CD4-positive, alpha-beta T cell treated with Interleukin-12 subunit alpha and Interleukin-12 subunit beta, for 1 hour (primary cell): Measurements from ENCODE around the gene SEMA5B.

Experiments used
- DNase-seq: peaks from one replicate; pipeline ENCODE4 v3.0.0-alpha.2; 2020

SEMA5B gene

GRCh38 chr3:123027292-123028232 is at the start of gene SEMA5B:
Gene SEMA5B (minus strand): TSS chr3:123027763. CDS start chr3:122961263, 66,500 bp downstream.
- peak; percentile 17 for DNase-seq

- no peak for DNase-seq
These were observed 49.2 kb upstream of the SEMA5B start for GRCh38 chr3:123076496-123077418.

- no peak for DNase-seq
These were observed 48.5 kb upstream of the SEMA5B start for GRCh38 chr3:123076112-123076495.

- no peak for DNase-seq
These were observed 47.8 kb upstream of the SEMA5B start for GRCh38 chr3:123075359-123075758.

- no peak for DNase-seq
These were observed 45.0 kb upstream of the SEMA5B start for GRCh38 chr3:123072564-123072963.

- no peak for DNase-seq
These were observed 44.6 kb upstream of the SEMA5B start for GRCh38 chr3:123072152-123072551.

GRCh38 chr3:123071581-123071980 is 44.0 kb upstream of the SEMA5B start:
- DNase-seq: no peak

- no peak for DNase-seq
These were observed 43.6 kb upstream of the SEMA5B start for GRCh38 chr3:123071146-123071545.

- DNase-seq: no peak
These were observed 42.9 kb upstream of the SEMA5B start for GRCh38 chr3:123070510-123070909.

GRCh38 chr3:123068601-123069381 is 41.2 kb upstream of the SEMA5B start:
- DNase-seq: no peak

- no peak for DNase-seq
These were observed 40.4 kb upstream of the SEMA5B start for GRCh38 chr3:123067689-123068600.

- peak; percentile 45 for DNase-seq
These were observed 39.5 kb upstream of the SEMA5B start, which contains the start of gene PDIA5 for GRCh38 chr3:123066896-123067688. Gene PDIA5 (plus strand): TSS chr3:123067025. CDS start chr3:123067165, 140 bp downstream.

GRCh38 chr3:123066599-123066895 is 39.0 kb upstream of the SEMA5B start:
- no peak for DNase-seq

GRCh38 chr3:123064914-123065313 is 37.4 kb upstream of the SEMA5B start:
- DNase-seq: no peak

- no peak for DNase-seq
These were observed 36.9 kb upstream of the SEMA5B start for GRCh38 chr3:123064506-123064905.

GRCh38 chr3:123063034-123063433 is 35.5 kb upstream of the SEMA5B start:
- no peak for DNase-seq

- no peak for DNase-seq
These were observed 34.3 kb upstream of the SEMA5B start for GRCh38 chr3:123061856-123062255.

GRCh38 chr3:123060054-123060453 is 32.5 kb upstream of the SEMA5B start:
- no peak for DNase-seq

GRCh38 chr3:123058505-123058904 is 30.9 kb upstream of the SEMA5B start:
- no peak for DNase-seq

GRCh38 chr3:123055352-123055751 is 27.8 kb upstream of the SEMA5B start:
- no peak for DNase-seq

GRCh38 chr3:123054931-123055330 is 27.4 kb upstream of the SEMA5B start:
- DNase-seq: no peak
